Cerebellar nuclear complex (tissue), 1 donor: ENCODE results near the gene ZC3HAV1.

ENCODE experiments used
- DNase-seq, 2 experiments: peaks; one replicate each; lab custom pipeline; 2025; lab: John Stamatoyannopoulos, UW

The ZC3HAV1 gene

GRCh38 chr7:139018910-139019309, 90.6 kb downstream of the ZC3HAV1 start:
- no peak for DNase-seq

DNA sequence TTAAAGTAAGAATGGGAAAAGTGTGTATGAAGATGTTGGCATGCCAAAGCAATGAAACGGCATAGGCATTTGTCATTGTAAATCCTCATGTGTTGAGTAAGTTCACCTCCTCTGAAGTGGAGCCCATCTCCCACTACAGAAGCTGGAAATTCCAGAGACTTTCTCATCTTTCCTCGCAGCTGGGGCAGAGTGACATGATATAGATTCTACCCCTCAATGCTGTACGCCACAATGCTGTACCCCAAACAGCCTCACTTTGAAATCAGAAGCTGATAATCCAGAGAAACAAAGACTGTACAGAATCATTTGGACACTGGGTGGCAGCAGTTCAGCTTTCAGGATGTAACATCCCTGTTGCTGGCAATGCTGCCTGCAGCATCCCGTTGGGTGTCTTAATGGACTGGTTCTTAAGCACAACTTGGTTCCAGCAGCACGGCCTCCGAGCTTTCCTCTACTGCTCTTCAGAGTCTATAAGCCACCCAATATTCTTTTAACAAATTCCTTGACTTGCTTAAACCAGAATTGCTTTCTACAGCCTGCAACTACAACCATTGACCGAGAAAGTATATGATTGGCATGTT, 92.5 kb downstream of the ZC3HAV1 start:
- DNase-seq: no peak

- no peak for DNase-seq
Observed at GRCh38 chr7:139011373-139011772, 98.1 kb downstream of the ZC3HAV1 start.

DNA sequence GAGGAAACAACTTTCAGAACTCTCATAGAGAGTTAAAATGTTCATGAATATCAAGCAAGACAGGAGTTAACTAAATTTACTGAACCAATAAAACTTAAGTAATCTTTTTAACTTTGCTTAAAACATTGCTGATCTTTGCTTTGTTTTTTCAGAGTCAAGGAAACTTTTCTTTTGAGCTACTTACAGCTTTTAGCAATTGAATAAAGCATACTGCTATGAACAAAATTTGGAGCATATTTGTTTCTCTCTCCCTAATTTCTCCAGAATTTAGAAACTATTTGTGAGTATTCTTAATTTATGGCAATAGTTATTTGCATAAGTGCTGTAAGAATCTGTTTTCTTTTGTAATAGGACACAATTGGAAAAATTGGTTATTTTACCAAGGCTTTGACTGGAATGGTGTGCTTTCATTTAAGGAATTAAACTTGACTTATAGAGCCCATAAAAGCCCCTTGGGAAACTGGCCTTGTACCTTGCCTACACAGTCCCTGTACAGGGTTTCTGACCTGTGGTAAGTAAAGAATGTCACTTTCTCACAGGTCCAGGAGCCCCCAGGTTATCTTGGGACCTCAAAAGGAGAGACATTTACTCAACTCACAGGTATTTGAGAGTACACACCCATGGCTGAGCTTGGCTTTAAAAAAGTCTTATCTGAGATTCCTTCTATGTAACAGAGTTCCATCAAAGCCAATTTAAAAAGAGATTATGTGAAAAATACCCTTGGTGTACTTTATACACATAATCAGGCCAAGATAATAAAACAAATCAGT, 105.0 kb downstream of the ZC3HAV1 start:
- no peak for DNase-seq

GRCh38 chr7:138999414-138999813, 110.1 kb downstream of the ZC3HAV1 start:
- no peak for DNase-seq
